IPS-20b (cell line): ENCODE results near the gene DPPA4.
"Not testable (repeated sequence)": the region's sequence is repeated elsewhere in the genome, so short reads cannot be mapped to it uniquely, and the experiment has no call there.

Source experiments
- H3K27ac ChIP-seq: one replicate; pipeline ENCODE4 v1.5.1; 2013; ENCODE audit warnings: low read length
- H3K27me3 ChIP-seq: 2 replicates; pipeline ENCODE4 v1.6.1; 2013; ENCODE audit warnings: mild to moderate bottlenecking, low read length, inconsistent platforms; ENCODE audit not compliant: insufficient read depth
- H3K36me3 ChIP-seq: 2 replicates; pipeline ENCODE4 v1.6.1; 2013; ENCODE audit warnings: low read depth, mild to moderate bottlenecking, inconsistent platforms, low read length, moderate library complexity; ENCODE audit not compliant: insufficient read depth
- H3K4me1 ChIP-seq: 2 replicates; pipeline ENCODE4 v1.6.1; 2013; ENCODE audit warnings: mild to moderate bottlenecking, control low read depth, inconsistent platforms, low read length, moderate library complexity; ENCODE audit not compliant: insufficient read depth
- H3K4me3 ChIP-seq: 2 replicates; pipeline ENCODE4 v1.5.1; 2013; ENCODE audit warnings: mild to moderate bottlenecking, low read length, inconsistent platforms
- H3K9ac ChIP-seq: 2 replicates; pipeline ENCODE4 v1.6.1; 2013; ENCODE audit warnings: low read depth, mild to moderate bottlenecking, inconsistent platforms, low read length, moderate library complexity
- H3K9me3 ChIP-seq: 2 replicates; pipeline ENCODE4 v1.6.1; 2013; ENCODE audit warnings: mild to moderate bottlenecking, low read depth, low read length, inconsistent platforms; ENCODE audit not compliant: insufficient read depth

Gene DPPA4

GRCh38 chr3:109337393-109337792 lies at the start of gene DPPA4:
Gene DPPA4 (minus strand): TSS chr3:109337546. CDS start chr3:109337517, 29 bp downstream.
- H3K27me3 ChIP-seq = no peaks in the 10 kb centered on the region
- peak within 1 kb of the TSS; percentile 94 for H3K9ac ChIP-seq
- peaks cover 3% of the 10 kb centered on the region; the same call in 1 of the 2 replicates for H3K9me3 ChIP-seq
- H3K27ac ChIP-seq = peak within 1 kb of the TSS; percentile 90
- peaks cover 47% of the 10 kb centered on the region for H3K36me3 ChIP-seq
- peaks cover 28% of the 10 kb centered on the region for H3K4me1 ChIP-seq
- peak within 1 kb of the TSS; percentile 92 for H3K4me3 ChIP-seq

GRCh38 chr3:109385442-109386318 lies 48.3 kb upstream of the DPPA4 start:
- H3K4me1 ChIP-seq = no peaks in the 10 kb centered on the region
- H3K27me3 ChIP-seq = no peaks in the 10 kb centered on the region
- no peak overlapping the region for H3K27ac ChIP-seq

DNA sequence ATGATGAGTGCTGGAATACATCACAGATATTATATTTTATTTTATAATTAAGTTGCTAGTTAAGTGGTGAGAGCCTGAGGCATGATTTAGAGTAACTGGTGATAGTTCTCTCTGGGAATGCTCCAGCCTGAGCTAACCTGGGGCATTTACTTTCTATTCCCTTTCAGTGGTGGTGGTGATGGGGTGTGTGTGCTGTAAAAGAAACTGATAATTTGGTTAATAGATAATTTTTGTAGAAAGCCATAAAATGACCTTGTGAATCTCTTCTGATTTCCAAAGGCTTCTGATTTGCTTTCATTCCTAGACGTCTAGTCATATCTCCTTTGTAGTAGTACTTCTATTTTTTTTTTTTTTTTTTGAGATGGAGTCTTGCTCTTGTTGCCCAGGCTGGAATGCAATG lies 46.8 kb upstream of the DPPA4 start:
- Histone ChIP-seq H3K9ac (no peak overlapping the region), H3K27ac (no peak overlapping the region), H3K27me3 (no peaks in the 10 kb centered on the region), H3K36me3 (no peaks in the 10 kb centered on the region), H3K4me1 (no peaks in the 10 kb centered on the region), H3K4me3 (no peak overlapping the region), H3K9me3 (no peaks in the 10 kb centered on the region)

More at GRCh38 chr3:109385442-109386318, 48.3 kb upstream of the DPPA4 start:
- Histone ChIP-seq H3K9ac (no peak overlapping the region), H3K9me3 (no peaks in the 10 kb centered on the region), H3K4me3 (no peak overlapping the region), H3K36me3 (no peaks in the 10 kb centered on the region)

- no peak overlapping the region for H3K27ac ChIP-seq
- no peaks in the 10 kb centered on the region for H3K27me3 ChIP-seq
- H3K9me3 ChIP-seq = no peaks in the 10 kb centered on the region
- no peaks in the 10 kb centered on the region for H3K36me3 ChIP-seq
- no peak overlapping the region for H3K9ac ChIP-seq
- H3K4me1 ChIP-seq = no peaks in the 10 kb centered on the region
- H3K4me3 ChIP-seq = no peak overlapping the region
These were observed 45.2 kb upstream of the DPPA4 start for GRCh38 chr3:109382588-109382987.

- no peaks in the 10 kb centered on the region for H3K27me3 ChIP-seq
- no peak overlapping the region for H3K9ac ChIP-seq
- H3K4me3 ChIP-seq = no peak overlapping the region
- no peaks in the 10 kb centered on the region for H3K36me3 ChIP-seq
- H3K4me1 ChIP-seq = no peaks in the 10 kb centered on the region
- H3K9me3 ChIP-seq = no peaks in the 10 kb centered on the region
- no peak overlapping the region for H3K27ac ChIP-seq
These were observed 38.6 kb upstream of the DPPA4 start for GRCh38 chr3:109375975-109376374.

GRCh38 chr3:109374434-109374833 lies 37.1 kb upstream of the DPPA4 start:
- H3K27me3 ChIP-seq, H3K4me1 ChIP-seq, H3K4me3 ChIP-seq, H3K27ac ChIP-seq, H3K36me3 ChIP-seq, H3K9ac ChIP-seq, H3K9me3 ChIP-seq: not testable (repeated sequence)

DNA sequence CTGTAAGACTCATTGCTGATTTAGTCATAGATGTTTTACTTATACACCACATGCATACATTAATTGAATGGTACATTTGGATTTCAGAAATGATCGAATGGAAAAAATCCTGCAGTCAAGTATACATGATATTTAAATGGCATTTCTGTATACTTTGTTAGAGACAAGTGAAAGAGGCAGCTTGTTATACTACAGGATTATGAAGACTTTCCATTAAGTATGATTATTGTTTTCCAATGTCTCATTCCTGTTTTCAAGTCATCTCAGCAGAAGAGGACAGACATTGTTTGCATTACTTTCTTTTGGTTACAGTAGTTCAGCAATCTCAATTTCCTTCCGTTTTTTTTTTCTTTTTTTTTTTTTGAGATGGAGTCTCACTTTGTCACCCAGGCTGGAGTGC lies 36.6 kb upstream of the DPPA4 start:
- no peak overlapping the region for H3K27ac ChIP-seq

GRCh38 chr3:109372639-109373038 lies 35.3 kb upstream of the DPPA4 start:
- H3K4me3 ChIP-seq = no peak overlapping the region
- no peaks in the 10 kb centered on the region for H3K4me1 ChIP-seq
- H3K9me3 ChIP-seq = no peaks in the 10 kb centered on the region
- no peaks in the 10 kb centered on the region for H3K36me3 ChIP-seq
- H3K27me3 ChIP-seq = no peaks in the 10 kb centered on the region
- no peak overlapping the region for H3K9ac ChIP-seq
- no peak overlapping the region for H3K27ac ChIP-seq

More for the DNA sequence above, 36.6 kb upstream of the DPPA4 start:
- no peak overlapping the region for H3K4me3 ChIP-seq
- H3K4me1 ChIP-seq = no peaks in the 10 kb centered on the region
- no peaks in the 10 kb centered on the region for H3K9me3 ChIP-seq
- H3K27me3 ChIP-seq = no peaks in the 10 kb centered on the region
- H3K9ac ChIP-seq = no peak overlapping the region
- no peaks in the 10 kb centered on the region for H3K36me3 ChIP-seq

- Histone ChIP-seq H3K27ac (no peak overlapping the region), H3K4me3 (no peak overlapping the region), H3K9ac (no peak overlapping the region), H3K27me3 (no peaks in the 10 kb centered on the region), H3K36me3 (no peaks in the 10 kb centered on the region), H3K4me1 (no peaks in the 10 kb centered on the region), H3K9me3 (no peaks in the 10 kb centered on the region)
These were observed 32.2 kb upstream of the DPPA4 start for GRCh38 chr3:109369510-109369909.

DNA sequence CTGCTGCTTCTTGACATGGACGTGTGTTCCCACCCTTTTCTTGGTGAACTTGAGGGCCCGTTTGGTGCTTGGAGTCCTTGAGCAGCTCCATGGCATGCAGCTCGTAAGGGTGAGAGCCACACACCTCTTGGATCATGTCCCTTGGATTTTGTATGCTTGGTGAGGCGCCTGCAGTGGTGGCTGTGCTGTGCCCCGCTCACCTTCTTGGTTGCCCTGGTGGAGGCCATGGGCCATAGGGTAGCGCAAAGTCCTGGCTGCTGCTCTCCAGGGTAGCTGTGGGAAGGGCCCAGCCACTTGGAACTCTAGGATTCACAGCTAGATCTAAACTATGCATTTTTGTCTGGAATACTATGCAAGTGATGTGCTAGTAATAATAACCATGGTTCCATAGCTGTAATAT lies 26.7 kb upstream of the DPPA4 start:
- H3K4me3 ChIP-seq = no peak overlapping the region
- H3K4me1 ChIP-seq = no peaks in the 10 kb centered on the region
- H3K27ac ChIP-seq = no peak overlapping the region
- H3K9ac ChIP-seq = no peak overlapping the region
- no peaks in the 10 kb centered on the region for H3K9me3 ChIP-seq
- H3K27me3 ChIP-seq = no peaks in the 10 kb centered on the region
- H3K36me3 ChIP-seq = no peaks in the 10 kb centered on the region

DNA sequence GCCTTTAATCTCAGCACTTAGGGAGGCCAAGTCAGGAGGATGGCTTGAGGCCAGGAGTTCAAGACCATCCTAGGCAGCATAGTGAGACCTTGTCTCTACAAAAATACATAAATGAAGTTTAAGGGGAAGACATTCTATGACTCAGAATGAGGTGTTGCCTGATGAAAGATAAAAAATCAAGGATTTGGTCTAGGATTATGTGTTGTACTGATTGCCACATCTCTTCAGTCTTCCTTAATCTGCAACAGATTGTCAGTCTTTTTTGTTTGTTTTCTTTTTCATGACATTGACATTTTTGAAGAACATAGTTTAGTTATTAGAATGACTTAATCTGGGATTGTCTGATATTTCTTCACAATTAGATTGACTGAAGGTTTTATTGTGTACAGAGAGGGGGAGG lies 26.3 kb upstream of the DPPA4 start:
- Histone ChIP-seq H3K9ac (no peak overlapping the region), H3K27me3 (no peaks in the 10 kb centered on the region), H3K9me3 (no peaks in the 10 kb centered on the region), H3K36me3 (no peaks in the 10 kb centered on the region), H3K4me3 (no peak overlapping the region), H3K4me1 (no peaks in the 10 kb centered on the region), H3K27ac (no peak overlapping the region)

GRCh38 chr3:109362823-109363222 lies 25.5 kb upstream of the DPPA4 start:
- Histone ChIP-seq H3K27ac (no peak overlapping the region), H3K4me3 (no peak overlapping the region), H3K4me1 (peaks cover under 1% of the 10 kb centered on the region; the same call in 1 of the 2 replicates), H3K9me3 (no peaks in the 10 kb centered on the region), H3K9ac (no peak overlapping the region), H3K36me3 (no peaks in the 10 kb centered on the region), H3K27me3 (no peaks in the 10 kb centered on the region)
